GM21528 (cell line): ENCODE data around the gene MYO3A.
A peak's percentile ranks its signal among the peaks of the same experiment; 100 is the strongest.

Experiments used
- ATAC-seq: cut with Tn5 transposase; IDR thresholded peaks from one replicate; pipeline ENCODE4 v1.9.1; 2021; ENCODE audit warnings: mild to moderate bottlenecking, moderate library complexity; ENCODE audit not compliant: unreplicated experiment, low FRiP score

MYO3A gene, protein sequence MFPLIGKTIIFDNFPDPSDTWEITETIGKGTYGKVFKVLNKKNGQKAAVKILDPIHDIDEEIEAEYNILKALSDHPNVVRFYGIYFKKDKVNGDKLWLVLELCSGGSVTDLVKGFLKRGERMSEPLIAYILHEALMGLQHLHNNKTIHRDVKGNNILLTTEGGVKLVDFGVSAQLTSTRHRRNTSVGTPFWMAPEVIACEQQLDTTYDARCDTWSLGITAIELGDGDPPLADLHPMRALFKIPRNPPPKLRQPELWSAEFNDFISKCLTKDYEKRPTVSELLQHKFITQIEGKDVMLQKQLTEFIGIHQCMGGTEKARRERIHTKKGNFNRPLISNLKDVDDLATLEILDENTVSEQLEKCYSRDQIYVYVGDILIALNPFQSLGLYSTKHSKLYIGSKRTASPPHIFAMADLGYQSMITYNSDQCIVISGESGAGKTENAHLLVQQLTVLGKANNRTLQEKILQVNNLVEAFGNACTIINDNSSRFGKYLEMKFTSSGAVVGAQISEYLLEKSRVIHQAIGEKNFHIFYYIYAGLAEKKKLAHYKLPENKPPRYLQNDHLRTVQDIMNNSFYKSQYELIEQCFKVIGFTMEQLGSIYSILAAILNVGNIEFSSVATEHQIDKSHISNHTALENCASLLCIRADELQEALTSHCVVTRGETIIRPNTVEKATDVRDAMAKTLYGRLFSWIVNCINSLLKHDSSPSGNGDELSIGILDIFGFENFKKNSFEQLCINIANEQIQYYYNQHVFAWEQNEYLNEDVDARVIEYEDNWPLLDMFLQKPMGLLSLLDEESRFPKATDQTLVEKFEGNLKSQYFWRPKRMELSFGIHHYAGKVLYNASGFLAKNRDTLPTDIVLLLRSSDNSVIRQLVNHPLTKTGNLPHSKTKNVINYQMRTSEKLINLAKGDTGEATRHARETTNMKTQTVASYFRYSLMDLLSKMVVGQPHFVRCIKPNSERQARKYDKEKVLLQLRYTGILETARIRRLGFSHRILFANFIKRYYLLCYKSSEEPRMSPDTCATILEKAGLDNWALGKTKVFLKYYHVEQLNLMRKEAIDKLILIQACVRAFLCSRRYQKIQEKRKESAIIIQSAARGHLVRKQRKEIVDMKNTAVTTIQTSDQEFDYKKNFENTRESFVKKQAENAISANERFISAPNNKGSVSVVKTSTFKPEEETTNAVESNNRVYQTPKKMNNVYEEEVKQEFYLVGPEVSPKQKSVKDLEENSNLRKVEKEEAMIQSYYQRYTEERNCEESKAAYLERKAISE (N-terminal part only)

DNA sequence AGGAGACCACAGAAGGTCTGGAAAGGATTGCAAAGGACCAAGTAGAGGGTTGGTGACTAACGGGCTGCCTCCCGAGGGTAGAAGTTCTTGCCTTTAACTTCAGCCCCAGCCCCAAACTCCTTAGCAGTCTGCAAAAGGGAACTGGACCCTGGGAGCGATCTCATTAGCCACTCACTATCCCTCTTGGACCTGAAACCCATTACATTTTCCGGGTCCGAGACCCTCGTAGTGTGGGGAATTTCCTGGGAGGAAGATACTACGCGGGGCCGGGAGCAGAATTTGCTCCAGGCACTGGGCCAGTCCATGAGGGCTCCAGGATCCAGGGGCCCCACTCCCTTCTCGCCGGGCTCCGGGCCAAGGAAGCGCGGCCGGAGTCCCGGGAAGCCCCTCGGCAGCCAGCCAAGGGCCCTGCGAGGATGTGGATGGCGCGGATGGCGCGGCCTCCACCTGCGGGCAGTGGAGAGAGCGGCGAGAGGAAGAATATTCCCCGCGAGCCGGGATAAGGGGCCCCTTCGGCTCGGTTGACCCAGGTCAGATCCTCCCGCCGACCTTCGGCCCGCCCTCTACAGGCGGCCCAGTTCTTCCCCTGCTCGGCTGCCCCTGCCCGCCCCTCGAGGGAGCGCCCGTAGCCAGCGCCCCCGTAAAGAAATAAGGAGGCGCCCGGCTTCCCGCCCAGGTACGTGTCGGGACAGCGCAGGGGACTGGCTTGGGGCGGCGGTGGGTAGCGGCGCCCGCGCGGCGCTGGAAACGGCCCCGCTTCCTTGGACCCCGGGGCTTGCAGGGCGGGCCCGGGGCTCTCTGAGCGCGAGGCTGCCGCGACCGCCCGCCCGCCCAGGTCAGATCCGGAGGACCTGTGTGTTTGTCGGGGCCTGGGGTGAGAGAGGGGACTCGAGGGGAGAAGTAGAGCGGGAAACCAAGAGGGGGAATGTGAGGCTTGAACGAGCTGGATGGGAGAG, at the start of gene MYO3A:
Gene MYO3A (plus strand): TSS at position 577 of the 956 bp plus-strand sequence. CDS start 17,882 bp downstream, outside the sequence.
- no peak for ATAC-seq

DNA sequence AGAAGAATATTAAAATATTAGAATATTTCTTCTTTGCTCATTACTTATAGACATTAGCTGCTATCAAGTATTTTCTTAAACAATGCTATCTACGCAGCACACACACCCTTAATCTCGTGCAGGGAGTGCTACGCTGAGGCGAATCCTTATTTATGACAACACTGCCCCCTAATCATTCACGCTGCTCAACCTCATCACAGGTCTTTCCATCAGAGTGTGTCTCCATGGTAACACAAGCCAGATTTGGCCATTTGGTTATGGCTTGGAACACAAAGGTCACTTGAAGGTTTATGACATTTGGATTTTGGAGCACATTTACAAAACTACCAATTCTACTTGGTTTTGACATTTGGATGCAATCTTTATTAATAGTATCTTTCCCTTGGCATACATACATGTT, 45.4 kb upstream of the MYO3A start:
- ATAC-seq: no peak

DNA sequence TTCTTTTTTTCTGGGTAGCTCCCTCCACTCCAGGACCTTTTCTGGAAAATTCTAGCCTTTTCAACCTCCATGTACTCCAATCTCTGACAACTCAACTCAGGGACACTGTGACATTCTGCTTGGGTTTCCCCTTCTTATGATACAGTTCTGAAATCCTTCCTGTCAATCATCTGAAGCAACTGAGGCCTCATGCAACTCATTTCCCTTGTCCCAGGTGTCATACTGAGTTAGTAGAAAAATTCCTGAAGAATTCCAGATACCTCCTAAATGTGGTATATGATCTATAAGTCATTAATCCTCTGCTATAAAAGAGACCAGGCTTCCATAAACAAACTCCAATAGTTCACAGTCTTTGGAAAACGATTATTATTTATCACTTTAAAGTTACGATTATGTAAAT, 43.0 kb upstream of the MYO3A start:
- ATAC-seq: no peak

DNA sequence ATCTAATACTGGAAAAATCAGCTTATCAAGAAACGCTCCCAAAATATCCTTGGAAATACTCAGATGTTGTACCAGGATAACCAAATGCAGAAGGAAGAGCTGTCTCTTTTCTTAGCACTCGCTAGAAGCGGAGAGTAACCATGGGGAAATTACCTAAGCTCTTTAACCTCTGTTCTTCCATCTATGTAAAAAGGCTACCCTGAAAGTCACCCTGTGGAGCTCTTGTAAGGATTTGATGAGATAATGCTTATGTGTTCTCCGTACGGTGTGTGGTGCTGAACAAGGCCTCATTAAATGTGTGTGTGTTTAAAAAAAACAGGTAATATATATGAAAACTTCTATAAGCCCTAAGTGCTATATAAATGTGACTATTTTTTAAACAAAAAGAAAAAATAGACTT, 38.2 kb upstream of the MYO3A start:
- no peak for ATAC-seq

DNA sequence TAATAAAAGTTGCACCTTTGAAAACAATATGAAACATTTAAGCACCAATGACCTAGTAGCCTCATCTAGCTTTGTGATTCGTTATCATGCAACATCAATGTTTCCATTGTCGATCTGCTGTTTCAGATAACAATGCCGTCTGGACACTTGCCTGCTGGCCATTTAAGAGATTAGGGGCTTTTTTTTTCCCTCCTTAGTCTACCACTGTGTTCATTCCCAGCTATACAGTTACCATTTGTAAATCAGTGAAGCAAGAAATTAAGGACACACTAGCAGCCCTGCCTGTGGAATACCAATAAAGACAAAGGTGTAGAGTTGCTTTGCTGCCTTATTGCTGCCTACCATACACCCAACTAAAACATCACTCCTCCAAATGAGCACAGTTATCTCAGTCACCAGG, 37.6 kb upstream of the MYO3A start:
- no peak for ATAC-seq

DNA sequence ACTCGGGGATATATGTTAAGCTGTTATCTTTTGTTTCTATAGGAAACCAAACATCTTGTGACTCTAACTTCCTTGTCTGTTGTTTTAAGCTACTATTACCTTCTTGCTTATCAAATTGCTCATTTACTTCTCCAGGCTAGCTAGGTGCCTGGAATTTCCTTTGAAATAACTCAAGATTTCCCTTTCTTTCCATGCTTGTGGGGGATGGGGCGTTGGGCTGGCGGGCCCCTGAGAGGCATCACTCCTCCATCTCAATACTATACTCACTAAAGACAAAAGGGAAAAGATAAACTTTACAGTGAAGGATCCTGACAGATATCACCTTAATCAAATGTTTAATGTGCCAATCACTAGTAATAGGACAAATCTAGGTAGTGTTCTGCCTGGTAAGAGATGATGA, 34.7 kb upstream of the MYO3A start:
- no peak for ATAC-seq

DNA sequence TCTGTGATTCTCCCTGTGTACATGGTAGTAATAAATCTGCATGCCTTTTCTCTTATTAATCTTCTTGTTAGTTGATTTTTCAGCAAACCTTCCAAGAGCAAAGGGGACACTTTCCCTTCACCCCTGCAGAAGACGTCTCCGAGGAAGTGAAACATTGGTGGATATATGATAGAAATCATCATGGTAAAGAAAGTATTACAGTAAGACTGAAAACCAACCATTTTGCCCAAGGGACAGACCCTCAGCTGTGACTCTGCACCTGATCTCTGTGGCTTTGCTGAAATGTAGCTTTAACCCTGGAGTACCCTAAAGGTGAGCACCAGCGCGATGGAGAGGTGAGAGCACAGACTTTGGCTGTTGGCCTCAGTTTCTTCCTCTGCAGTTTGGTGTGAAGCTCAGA, 32.8 kb upstream of the MYO3A start:
- no peak for ATAC-seq

DNA sequence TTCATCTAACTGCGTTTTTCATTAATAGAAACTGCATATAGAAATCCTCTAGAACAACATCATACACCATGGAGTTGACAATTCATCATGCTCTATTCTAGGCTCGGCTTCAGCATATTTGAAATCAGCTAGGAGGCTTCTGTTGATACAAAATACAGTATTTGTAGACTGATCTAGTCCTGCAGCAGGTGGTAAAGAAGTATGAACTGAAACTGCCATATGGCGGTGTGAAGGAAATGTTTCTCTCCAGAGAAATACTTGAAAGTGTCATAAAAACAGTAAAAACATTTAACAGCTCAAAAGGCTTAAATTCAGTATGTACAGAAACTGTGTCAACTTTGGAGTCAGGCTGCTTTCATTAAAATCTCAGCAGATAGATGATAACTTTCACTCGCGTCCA, 32.0 kb upstream of the MYO3A start:
- ATAC-seq: peak; percentile 71

DNA sequence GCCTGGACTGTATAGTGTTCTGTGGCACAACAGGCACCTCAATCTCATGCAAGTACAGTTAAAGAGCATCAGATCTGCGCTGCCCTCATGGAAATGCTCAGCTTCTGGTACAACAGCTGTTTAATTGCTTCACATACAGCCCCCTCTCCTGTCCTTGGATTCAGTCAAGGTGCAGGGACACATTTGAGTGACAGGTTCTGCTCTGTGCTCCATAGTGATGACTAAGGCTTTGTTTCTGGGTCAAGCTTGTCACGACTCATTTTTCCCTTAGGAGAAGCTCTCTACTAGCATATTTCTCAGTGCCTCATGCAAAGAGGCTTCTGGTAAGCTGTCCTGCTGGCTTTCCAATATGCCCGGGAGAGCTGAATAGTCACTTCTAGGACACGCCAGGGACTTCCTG, 26.8 kb upstream of the MYO3A start:
- ATAC-seq: no peak

DNA sequence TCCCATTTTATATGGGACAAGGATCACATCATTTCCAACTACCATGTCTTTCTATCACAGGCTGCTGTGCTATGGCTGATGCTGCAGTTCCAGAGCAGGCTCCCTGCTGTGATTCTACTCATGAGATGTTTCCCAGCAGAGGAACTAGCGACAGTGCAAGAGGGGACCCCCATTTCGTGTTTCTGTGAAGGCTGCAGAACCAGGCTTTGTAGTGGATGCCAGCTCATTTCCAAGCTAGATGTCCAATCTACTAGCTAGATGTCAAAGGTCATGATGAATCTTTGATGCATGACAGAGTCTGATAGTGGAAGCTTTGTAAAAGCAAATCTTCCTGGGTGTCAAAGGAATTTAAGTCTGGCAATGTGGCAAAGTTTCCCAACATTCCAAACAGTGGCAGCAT, 21.2 kb upstream of the MYO3A start:
- no peak for ATAC-seq

DNA sequence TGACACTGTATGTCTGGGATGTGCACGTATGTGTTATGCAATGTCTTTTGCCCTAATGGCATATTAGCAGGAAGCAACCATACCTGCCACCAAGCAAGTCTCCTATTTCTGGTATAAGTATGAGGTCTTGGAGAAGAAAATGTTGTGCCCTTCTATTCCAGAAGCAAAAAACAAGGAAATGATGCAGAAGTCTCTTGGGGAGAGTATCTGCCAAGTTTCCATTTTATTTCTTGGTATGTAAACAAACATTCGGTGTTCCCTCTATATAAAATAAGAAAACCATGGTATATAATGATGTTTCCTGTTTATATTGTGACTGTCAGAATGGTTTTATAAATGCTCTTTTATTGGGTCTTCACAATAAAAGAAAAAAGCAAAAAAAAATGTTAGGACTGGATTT, 19.3 kb upstream of the MYO3A start:
- ATAC-seq: no peak

DNA sequence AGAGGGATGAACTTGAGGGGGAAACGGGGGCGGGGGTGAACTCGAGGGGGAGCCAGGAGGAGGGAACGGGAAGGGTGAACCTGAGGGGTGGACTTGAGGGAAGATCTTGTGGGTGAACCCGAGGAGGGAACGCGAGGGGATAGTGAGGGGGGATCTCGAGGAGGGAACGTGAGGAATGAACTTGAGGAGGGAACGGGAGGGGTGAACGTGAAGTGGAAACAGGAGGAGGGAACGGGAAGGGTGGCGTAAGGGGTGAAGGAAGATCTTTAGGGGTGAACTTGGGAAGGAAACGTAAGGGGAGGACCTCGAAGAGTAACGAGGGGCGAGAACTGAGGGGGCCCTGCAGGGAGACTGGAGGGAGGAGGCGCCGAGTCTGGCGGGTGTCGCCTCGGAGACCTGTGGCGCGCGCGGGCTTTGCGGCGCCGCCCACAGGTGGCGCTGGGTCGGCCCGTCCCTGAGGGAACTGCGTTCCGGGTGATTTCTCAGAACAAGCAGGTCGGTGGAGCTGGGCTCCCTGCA, 651 bp downstream of the MYO3A start:
- ATAC-seq: no peak

DNA sequence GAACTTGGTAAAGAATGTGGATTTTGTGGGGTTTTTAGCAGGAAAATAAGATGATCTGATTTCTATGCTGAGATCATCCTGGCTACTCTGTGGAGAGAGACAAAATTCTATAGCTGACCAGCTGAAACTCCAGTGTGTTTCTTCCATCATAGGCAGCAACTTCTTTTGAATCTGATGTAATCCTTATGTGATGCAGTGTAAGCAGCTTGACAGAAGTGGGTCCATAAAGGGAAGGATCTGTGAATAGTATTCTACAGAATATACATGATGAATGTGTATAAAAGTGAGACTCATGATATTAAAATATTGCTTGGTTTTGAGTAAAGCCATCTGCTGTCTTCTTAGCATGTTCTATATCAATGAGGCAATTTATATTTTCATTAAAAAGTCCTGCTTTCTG, 4.4 kb downstream of the MYO3A start:
- no peak for ATAC-seq

DNA sequence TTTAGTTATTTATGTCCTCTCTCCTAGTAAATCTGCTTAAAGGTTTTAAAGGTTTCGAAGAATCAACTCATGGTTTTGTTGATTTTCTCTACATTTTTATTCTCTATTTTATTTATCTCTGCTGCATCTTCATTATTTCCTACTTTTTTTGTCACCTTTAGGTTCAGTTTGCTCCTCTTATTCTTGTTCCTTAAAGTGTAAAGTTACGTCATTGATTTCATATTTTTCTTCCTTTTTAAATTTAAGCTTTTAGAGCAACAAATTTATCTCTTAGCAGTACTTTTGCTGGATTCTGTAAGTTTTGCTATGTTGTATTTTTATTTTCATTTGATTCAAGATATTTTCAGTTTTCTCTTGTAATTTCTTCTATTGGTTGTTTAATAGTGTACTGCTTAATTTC, 10.7 kb downstream of the MYO3A start:
- ATAC-seq: no peak

DNA sequence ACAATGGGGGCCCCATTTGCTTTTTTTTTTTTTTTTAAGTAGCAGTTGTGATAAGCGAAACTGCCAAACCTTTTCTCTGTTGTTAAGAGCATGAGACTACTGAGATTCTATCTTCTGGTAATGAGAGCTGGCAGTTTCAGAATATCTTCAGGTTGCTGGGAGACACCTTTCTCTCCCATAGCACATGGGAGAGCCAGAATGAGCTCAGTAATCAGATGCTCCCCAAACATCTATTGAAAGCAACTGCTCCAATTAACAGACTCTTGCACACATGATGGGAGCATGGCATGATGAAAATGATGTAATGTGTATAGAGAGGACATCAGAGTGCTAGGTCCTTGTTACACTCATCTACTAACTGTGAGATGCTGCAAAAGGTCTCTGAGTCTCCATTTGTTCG, 18.8 kb downstream of the MYO3A start:
- ATAC-seq: no peak

DNA sequence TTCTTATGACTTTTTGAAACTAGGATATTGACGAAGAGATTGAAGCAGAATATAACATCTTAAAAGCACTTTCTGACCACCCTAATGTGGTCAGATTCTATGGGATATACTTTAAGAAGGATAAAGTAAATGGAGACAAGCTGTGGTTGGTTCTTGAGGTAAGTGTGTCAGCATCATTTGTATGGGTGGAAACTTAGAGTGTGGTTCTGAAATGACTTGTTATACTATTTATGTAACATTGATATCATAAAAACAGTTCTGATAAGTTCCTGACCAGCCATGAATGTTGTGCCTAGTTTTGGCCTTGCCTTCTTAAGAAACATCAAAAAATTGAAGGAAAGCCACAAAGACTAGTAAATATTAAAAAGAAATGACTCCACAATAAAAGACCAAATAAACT, 20.8 kb downstream of the MYO3A start:
- no peak for ATAC-seq

DNA sequence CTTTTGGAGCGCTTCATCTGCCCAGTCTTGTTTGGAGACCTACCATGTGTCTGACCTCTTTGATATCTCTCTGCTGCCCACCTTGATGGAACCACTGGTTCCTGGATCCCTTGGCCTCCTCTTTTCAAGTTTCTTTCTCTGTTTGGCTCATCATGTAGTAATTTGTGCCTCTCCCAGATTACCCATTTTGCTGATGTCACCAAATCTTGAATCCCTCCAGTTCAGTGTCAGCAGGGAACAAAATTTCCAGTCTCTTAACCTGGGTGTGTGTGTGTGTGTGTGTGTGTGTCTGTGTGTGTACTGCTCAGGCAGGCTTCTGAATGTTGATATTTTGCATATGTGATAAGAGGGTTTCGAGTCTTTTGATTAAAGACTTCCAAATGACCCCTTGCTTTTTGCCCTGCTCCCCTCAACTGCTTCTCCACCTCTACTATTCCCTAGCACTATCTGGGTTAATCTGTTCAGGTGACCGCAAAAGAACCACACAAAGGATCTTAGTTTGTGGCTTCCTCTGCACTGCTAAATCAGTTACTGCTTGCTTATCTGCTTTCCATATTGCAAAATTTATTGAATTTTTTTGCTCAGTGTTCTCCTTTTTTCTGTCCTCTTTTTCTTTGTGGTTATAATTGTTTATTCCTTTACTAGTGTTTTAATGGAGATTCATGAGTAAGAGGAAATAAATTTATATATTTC, 25.7 kb downstream of the MYO3A start:
- no peak for ATAC-seq

DNA sequence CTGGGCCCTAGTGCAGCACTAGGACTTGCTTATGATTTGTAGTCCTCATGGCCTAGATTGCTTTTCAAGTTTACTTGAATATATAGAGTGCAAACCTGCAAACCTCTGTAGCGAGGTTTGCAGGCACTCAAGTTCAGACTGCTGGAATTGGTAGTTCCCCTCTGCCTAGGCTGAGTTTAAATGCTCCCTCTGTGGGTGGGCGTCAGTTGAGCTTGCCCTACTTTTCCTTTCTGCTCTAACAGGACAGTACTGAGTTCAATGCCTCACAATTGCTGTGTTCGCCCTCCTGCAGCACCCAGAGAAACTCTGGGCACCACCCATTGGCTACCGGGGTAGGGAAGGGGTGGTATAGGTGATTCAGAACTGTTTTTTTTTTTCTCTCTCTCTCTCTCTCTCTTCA, 31.6 kb downstream of the MYO3A start:
- ATAC-seq: no peak

DNA sequence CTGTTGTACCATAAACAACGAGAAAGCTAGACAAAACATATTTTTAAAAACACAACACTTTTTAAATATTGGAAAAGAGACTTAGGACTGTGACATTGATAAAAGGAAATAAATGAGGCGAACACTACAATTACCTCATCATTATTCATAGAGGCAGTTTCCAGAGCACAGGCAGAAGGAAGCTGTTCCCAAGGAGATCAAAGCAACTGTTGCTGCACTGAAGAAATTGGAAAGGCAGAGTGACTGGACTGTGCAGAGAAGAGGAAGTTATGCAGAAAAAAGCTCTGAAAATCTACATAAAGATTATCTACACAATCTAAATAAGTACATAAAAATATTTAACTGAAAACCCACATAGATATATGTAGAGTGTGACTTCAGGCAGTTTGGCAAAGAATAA, 32.8 kb downstream of the MYO3A start:
- no peak for ATAC-seq
